Esophagus squamous epithelium (tissue), 4 donors: Measurements from ENCODE around the gene SLC14A1.

ENCODE experiments used
- CTCF ChIP-seq, 6 experiments: fragments of 450-650 bp in 4 of 6; fragments of 200-600 bp in 2 of 6; sonication (generic) in 2 of 6; IDR thresholded peaks; one replicate each; pipeline ENCODE4 v1.5.1; 2016 to 2019; ENCODE audit warnings: antibody characterized with exemption in 6 of 6, mild to moderate bottlenecking in 4 of 6, moderate library complexity in 4 of 6
- POLR2A ChIP-seq, 4 donors: fragments of 450-650 bp; IDR thresholded peaks; one replicate each; pipeline ENCODE4 v1.6.1; 2017; ENCODE audit warnings: antibody characterized with exemption in 4 of 4, mild to moderate bottlenecking in 4 of 4, moderate library complexity in 3 of 4

- no peak for TF ChIP-seq CTCF (IDR thresholded peaks at IDR 0.05)
- no peak for TF ChIP-seq POLR2A (IDR thresholded peaks at IDR 0.05)
These were observed 620 bp downstream of the SLC14A1 start for GRCh38 chr18:45724601-45725000.
